Measurements from ENCODE around the gene HORMAD2. TPM values are rescaled to one million over a fixed set of nuclear protein-coding genes. Genes with fewer than 3 reads are reported as not detected.
"Not testable (repeated sequence)": the region's sequence is repeated elsewhere in the genome, so short reads cannot be mapped to it uniquely, and the experiment has no call there.

The HORMAD2 gene
- total RNA-seq, 1 donor from 2014 or later, result not detected

DNA sequence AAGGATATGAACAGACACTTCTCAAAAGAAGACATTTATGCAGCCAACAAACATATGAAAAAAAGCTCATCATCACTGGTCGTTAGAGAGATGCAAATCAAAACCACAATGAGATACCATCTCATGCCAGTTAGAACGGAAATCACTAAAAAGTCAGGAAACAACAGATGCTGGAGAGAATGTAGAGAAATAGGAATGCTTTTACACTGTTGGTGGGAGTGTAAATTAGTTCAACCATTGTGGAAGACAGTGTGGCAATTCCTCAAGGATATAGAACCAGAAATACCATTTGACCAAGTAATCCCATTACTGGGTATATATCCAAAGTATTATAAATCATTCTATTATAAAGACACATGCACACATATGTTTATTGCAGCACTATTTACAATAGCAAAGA, 20.5 kb downstream of the HORMAD2 start:
- DNase-seq (ENCODE audit: extremely low read depth, low read depth, low spot score), result not testable (repeated sequence)

- DNase-seq (ENCODE audit: extremely low read depth, low read depth, low spot score), result no peak
Measured at GRCh38 chr22:30104501-30105156, 24.4 kb downstream of the HORMAD2 start.

- DNase-seq (ENCODE audit: extremely low read depth, low read depth, low spot score), result no peak
Measured at GRCh38 chr22:30105483-30105882, 25.2 kb downstream of the HORMAD2 start.

GRCh38 chr22:30113494-30113893, 33.2 kb downstream of the HORMAD2 start:
- DNase-seq (ENCODE audit: extremely low read depth, low read depth, low spot score), result no peak

GRCh38 chr22:30114361-30114760, 34.1 kb downstream of the HORMAD2 start:
- DNase-seq (ENCODE audit: extremely low read depth, low read depth, low spot score), result no peak

- no peak for DNase-seq (ENCODE audit: extremely low read depth, low read depth, low spot score)
Measured at GRCh38 chr22:30115705-30116104, 35.4 kb downstream of the HORMAD2 start.

DNA sequence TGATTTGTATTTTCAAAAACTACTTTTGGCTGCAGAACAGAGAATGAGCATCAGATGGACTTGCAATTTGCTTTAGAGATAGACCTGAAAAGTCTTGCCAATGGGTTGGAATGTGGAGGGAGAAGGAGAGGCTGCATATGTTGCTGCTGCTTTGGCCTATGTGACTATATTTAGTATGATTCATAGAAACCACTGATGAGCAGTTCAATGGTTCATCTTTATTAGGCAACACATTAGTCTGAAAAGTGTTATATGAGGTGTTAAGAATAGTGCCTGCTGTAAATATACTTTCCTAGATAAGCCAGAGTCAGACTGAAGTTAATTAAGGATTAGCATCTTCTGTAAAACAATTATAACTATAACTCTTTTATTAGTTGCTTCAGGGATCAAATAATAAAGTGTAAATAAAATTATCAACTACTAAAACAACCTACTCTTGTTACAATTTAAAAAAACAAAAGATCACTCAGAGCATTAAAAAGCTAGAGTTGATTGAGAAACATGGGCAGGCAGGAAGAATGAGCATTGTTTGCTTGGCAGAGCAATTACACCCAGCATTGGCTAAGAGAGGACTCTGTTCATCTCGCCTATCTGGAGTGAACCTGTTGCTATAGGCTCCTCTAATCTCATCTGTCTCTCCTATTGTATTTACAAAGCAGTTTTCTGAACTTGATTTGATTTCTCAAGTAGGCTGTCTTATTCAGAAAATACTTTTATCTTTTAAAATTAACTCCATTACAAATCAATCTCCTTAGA, 36.3 kb downstream of the HORMAD2 start:
- no peak for DNase-seq (ENCODE audit: extremely low read depth, low read depth, low spot score)

GRCh38 chr22:30117256-30117655, 37.0 kb downstream of the HORMAD2 start:
- DNase-seq (ENCODE audit: extremely low read depth, low read depth, low spot score), result no peak

DNA sequence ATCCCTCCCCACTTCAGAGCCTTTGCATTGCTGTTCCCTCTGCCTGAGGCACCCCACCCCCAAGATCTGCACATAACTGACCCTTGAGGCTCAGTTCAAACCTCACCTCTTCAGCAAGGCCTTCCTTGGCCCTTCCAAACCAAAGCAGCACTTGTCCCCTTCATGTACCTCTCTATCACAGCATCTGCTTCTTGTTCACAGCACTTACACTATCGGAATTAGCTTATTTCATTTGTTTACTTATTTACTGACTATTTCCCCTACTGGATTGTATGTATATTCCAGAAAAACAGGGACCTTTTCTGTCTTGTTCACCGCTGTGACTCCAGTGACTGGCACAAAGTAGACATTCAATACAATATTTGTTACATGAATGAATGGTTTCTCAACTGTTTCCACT, 38.0 kb downstream of the HORMAD2 start:
- no peak for DNase-seq (ENCODE audit: extremely low read depth, low read depth, low spot score)

- DNase-seq (ENCODE audit: extremely low read depth, low read depth, low spot score), result no peak
Measured at GRCh38 chr22:30121960-30122359, 41.7 kb downstream of the HORMAD2 start.

DNA sequence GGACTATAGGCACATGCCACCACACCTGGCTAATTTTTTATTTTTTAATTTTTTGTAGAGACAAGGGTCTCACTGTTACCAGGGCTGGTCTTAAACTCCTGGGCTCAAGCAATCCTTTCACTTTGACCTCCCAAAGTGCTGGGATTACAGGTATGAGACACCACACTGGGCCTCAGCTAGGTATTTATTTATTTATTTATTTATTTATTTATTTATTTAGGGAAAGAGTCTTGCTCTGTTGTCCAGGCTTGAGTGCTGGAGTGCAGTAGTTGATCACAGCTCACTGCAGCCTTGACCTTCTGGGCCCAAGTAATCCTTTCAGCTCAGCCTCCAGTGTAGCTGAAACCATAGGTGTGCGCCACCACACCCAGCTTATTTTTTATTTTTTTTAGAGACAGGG, 43.2 kb downstream of the HORMAD2 start:
- no peak for DNase-seq (ENCODE audit: extremely low read depth, low read depth, low spot score)

DNA sequence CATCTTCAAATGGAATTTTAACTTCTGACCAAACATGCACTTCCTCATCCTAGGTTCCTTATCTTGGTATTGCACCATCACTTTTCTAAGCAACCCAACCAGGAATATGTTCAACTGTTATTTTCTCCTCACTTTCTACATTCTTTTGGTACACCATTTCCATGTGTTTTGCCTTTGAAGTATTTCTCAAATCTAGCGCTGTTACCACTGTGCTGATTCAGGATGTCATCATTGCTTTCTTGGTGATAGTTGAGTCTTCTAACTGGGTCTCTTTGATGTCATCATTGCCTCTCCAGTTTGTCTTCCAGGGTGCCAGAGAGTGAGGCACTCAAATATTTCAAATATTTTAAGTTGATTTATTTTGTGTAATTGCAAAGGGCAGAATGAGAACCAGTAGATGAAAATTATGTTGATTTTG, 47.5 kb downstream of the HORMAD2 start:
- no peak for DNase-seq (ENCODE audit: extremely low read depth, low read depth, low spot score)

DNA sequence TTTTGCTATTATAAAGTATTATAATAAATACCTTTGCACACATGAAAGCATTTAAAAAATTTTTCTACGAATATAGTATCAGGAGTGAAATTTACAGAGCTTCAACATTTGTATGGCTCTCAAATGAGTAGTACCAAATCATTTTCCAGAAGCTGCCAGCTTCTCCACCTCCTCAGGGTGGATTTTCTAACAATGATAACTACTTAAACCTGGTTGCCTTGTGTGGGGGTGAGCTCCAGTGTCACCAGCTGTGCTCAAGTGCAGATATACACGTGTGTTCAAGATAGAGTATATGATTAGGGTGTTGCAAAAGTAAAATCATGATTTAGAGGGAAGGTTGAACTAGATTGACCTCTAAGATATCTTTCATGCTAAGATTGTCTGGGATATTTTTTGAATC, 48.2 kb downstream of the HORMAD2 start:
- no peak for DNase-seq (ENCODE audit: extremely low read depth, low read depth, low spot score)

DNA sequence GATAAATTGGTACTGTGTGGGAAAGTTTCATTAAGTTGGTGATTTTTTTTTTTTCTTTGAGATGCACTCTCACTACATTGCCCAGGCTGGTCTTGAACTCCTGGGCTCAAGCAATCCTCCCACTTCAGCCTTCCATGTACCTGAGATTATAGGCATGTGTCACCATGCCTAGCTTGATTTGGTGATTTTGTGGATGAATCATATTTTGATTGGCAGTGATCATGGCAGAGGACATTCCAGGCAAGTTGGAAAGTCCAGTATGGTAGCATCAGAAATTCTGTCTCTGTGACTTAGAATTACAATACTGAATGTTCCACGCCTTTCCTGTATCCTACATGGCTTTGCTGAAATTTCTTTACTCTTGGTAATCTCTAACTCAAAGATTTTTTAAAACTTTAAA, 49.4 kb downstream of the HORMAD2 start:
- DNase-seq (ENCODE audit: extremely low read depth, low read depth, low spot score), result no peak

GRCh38 chr22:30132290-30132996, 52.2 kb downstream of the HORMAD2 start:
- DNase-seq (ENCODE audit: extremely low read depth, low read depth, low spot score), result no peak

GRCh38 chr22:30140414-30140813, 60.1 kb downstream of the HORMAD2 start:
- no peak for DNase-seq (ENCODE audit: extremely low read depth, low read depth, low spot score)

- DNase-seq (ENCODE audit: extremely low read depth, low read depth, low spot score), result no peak
Measured at GRCh38 chr22:30143265-30143664, 63.0 kb downstream of the HORMAD2 start.

DNA sequence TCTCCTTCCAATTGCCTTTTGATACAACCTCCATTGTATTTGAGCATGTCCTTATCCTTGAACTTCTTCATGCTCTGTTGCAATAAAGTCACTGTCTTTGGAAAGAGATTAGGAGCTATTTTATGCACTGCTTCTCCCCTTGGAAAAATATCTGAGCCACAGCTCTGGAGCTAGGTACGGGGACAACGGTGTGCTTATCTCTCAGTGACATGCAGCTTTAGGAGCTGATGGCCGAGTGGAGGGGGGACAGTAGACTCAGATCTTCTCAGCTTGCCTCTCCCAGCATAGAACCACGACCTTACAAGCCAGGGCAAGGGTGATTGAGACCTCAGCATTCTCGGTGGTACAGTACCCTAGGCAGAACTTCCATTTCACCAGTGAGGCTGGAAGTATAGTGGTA, 64.1 kb downstream of the HORMAD2 start:
- DNase-seq (ENCODE audit: extremely low read depth, low read depth, low spot score), result no peak

- DNase-seq (ENCODE audit: extremely low read depth, low read depth, low spot score), result no peak
Measured at GRCh38 chr22:30150212-30150611, 69.9 kb downstream of the HORMAD2 start.

- DNase-seq (ENCODE audit: extremely low read depth, low read depth, low spot score), result no peak
Measured at GRCh38 chr22:30158277-30158676, 78.0 kb downstream of the HORMAD2 start.

DNA sequence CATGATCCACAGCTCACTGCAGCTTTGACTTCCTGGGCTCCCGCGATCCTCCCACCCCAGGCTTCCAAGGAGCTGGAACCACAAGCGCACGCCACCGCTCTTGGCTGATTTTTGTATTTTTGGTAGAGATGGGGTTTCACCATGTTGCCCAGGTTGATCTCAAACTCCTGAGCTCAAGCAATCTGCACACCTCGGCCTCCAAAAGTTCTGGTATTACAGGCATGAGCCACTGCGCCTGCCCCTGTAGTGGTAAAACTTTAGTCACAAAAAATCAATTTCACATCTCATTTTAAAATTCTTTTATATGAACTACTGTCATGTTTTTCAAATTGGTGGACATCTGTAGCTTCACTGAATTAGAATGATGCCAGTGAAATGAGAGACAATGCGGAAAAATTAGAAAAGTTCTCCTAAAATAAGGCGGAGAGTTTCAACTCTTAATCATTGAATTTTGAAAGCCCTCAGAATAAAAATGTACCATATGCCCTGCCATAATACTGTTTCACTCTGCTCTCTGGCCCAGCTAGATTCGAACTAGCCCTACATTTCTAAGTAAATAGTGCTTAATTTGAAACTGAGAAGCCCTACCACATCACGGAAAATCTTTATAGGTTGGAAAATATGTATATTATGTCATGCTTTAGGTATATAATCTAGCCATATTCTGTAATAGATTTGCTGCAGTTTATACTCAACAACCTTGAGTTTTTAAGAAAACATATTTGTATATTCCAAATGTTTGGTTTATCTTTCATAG, 78.7 kb downstream of the HORMAD2 start:
- DNase-seq (ENCODE audit: extremely low read depth, low read depth, low spot score), result no peak
